ENCODE measurements around the gene ATXN7.

Gene ATXN7

DNA sequence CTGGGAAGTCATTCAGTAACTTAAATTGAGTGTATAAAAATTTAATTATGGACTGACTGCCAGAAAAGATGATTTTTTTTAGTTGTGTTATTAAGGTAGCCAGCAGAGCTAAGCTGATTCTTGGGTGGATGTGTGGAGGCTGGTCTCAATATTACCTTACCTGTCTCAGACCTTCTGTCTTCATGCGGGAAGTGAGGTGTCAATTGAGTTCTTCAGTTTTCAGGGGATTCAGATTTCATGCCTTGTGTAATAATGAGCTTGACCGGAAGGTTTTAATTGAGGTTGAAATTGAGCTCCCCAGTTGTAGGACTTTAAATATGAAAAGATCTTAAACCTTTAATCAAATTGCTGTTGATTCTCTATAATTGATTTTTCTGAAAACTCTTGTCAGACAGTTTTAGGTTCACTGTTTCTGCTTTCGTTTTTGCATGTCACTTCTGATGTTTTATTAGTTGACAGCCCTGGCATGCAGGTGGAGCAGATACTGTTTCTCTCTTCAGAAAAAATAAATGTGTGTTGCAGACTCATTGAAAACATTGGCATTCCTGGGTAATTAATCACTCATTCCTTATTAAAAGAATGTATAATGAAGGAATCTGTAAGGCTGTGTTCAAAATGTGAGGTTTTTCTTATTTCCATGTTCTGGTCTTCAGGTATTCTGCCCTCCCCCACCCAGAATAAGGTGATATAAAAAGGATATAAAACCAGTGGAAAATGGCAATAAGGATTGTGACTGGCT is 105.1 kb downstream of the ATXN7 start:
- FAIRE-seq, result no peak

DNA sequence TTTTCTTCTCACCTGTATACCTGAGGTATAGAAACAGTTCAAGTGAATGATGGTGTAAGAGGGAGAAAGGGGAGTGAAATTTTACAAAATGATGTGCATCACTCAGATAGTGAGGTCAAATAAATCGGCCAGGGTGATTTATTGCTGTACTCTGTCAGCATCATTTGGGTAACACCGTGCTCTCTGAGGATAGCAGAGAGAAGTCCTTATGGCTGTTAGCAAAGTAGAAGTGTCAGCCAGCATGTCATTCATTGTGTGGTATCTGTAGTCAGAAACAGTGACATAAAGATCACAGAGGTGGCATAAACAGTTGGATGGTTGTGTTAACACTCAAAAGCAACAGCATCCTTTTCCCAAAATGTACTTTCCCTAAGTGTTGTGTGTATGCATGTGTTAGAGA is 106.2 kb downstream of the ATXN7 start:
- FAIRE-seq, result no peak

DNA sequence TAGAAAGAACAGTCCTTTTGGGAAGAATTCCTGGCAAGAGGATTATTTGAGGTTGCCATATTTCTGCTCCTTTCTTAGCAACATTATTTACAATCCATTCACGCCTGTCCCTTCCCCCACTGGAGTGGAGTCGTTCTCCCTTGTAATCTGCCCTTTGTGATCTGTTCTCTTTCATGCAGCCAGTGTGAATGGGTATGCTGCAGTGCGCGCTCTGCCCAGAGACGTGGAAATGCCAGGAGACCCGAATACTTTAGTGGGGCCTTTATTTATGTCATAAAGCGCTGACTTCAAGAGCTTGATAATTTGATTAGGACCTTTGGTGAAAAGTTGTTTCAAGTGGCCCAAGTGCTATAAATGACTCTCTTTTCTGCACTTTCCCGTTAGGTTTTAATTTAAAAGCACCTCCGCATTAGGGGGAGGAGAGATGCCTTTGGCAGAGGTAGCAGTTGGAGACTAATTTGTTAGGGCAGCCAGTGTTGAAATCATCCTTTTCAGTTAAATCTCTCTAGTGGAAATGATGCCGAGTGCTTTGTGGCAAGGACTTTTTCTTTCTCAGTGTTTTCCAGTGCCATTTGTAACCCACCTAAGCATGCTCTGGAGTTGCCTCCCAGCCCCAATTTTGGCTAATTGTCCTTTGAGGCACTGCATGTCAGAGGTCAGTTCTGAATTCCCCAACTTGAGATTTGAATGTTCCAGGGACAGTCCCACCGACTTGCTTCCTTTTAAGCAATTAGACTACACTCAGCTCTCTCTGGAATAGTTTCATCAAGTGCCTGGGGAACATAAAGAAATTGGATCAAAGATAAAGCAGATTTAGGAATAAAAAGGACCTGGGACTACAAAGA is 107.2 kb downstream of the ATXN7 start:
- FAIRE-seq, result no peak

DNA sequence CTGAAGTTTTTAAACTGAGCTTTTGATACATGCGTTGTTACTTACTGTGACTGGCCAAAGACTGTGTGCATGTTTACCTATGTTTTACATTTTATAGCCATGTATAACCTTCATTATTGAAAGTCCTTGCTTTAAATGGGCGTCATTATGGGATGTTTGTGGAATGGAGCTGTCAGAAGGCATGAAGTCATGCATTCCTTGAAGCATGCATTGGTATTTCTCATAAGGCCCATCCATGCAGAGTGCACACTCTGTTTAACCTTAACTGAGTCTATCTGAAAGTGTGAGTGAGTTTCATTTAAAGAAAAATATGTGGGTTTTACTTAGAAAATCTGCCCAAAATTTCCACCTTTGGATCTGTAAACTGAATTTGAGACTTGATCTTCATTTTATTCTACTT is 108.5 kb downstream of the ATXN7 start:
- no peak for FAIRE-seq

DNA sequence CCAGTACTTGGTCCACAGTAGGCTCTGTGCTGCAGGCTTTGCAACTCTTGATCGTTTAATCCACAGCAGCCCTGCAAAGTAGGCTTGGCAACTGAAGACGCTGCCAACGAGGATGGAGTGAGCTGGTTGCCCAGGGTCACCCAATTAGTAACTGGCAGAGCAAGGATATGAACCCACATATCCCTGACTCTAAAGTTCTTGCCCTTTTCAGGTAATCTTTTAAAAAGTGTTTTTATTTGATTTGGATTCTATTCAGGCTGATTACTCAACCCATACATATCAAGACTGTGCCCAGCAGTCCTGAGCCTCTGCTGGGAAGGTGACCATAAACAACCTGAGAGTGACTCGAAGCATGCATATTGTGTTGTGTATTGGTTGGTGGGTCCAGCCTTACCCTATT is 109.3 kb downstream of the ATXN7 start:
- FAIRE-seq, result no peak

DNA sequence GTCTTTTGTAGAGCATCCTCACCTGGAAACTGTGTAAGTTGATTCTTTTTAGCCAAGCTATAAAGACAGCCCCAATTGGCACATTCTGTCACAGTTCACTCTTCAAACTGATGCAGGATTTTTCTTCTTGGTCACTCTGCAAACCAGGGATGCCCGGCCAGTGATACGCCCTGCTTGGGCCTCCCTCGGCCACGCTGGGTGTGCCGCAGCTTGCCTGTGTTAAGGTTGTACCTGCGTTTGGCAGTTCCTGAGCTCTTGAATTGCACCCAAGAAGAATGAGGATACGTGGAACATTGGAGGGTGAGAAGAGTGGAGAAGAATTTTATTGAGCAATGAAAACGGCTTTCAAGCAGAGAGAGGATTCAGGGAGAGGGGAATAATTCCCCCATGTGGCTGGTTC is 109.7 kb downstream of the ATXN7 start:
- FAIRE-seq, result no peak

DNA sequence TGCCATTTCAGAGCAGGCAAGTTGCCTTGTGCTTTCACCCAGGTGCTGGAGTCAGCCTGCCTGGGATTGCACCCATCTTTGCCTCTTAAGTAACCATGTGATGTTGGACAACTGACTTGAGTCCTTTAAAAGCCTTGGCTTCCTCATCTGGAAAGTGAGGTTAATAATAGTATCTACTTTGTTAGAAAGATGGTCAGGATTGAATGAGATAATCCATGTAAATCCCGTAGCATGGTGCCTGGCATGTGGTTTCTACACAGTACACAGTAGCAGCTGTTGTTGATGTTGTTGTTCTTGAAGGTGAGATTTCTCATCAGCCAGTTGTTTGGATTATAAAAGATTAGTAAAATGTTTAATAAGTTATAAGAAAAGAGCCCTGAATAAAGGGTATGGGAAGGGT is 110.8 kb downstream of the ATXN7 start:
- FAIRE-seq, result no peak

DNA sequence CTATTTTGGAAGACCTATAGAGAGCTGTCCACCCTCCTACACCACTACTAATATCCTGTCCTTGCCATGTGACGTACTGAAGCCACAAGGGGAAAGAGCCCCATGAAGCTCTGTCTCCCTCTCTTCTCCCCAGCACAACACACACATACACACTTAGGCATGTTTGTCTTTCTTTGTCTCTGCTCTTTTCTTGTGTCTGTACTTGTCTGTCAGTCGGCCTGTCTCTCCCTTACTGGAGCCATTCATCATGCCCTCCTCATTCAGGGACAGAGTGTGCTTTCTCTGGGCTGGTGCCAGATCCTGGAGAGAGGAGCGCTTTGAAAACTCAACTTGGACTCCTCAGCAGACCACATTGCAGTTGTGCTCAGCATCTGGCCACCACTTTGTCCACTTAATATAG is 112.1 kb downstream of the ATXN7 start:
- no peak for FAIRE-seq

DNA sequence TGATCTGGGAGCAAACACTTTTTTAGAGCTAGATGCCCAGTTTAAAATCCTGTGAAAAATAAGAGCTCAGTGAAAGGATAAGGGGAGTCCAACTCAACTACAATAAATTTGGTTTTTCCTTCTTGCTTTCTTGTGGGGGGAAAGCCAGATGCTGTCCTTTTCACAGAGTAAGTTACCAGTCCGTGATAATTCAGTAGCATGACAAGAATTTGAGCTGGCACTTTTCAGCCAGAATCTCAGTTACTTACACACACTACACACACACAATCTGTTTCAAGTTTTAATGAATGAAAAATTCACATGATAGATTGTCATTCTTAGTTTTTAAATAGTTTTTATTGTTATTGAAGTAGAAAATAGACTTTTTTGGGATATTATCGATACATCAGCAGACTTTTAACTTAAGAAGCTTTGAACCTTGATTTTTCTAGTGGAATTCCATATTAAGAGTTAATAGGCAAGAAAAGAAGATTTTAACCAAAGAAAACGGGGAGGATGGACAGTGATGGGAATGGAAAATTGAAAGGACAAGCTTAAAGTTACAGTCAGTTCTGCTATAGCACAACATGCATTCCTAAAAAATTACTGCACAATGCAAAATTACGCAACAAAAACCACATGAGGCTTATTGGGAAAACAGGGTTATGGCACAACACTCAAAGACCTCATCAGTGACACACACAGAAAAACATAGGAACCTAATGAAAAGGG is 112.6 kb downstream of the ATXN7 start:
- no peak for FAIRE-seq

DNA sequence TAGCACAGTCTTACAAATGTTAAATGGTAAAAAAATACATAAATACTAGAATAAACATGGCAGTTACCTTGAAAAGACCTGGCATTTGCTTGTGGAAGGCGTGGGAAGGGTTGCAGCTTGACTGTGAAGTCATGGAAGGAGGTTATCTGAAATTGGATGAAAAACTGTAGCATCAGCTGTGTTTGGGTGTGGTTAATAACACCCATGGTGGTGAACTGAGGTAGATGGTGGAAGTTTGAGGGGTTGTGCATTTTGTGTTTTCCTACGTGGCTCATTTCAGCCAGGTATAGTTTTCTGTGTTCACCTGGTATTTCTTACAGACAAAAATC is 113.2 kb downstream of the ATXN7 start:
- no peak for FAIRE-seq

DNA sequence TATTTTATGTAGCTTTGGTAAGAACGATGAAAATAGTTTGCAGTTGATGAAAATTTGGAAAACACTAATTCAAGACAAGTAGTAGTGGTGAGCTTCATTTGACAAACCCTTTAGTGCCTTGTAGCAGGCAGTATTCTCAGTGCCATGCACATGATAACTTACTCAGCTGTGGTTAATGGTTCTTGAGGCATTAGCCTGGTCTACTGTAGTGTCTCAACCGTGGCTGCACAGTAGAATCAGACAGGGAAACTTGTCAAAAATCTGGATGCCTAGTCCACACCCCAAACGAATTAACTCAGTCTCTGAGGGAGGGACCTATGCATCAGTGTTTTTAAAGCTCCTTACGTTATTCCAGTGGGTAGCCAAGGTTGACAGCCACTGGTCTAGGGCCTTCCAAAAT is 114.2 kb downstream of the ATXN7 start:
- FAIRE-seq, result no peak

DNA sequence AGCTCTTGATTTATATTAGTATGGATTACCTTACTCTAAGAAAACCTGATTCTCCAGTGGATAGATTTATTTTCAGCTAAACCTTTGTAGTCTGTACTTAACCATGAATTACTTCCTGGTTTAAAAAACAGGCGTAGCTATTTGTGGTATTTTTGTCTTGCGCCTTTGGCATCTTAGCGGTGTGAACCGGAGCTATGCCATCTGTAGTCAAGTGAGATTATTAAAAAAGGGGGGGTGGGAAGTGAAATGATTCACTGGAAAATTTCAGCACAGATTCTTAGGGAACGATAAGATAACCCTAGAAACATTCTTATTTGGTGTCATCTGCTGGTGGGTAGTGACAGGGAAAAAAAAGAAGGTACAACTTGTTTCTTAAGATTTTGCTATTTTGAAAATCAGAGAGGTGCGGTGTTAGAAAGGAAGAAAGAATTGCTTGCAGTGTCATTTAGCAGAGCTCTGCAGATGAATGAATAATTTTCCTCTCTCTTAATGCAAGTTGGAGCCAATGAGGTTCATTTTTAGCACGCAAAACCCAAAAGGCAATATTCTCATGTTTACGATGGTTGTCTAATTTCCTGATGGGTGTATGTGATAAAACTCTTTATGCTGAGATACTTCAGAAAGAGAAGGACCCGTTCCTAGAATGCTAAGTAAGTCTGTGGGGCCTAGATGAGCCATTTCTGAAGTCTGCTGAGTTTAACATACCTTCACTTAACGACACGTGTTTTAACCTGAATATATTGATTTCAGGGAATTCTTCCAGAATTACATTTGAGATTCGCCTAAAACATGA is 115.6 kb downstream of the ATXN7 start:
- peak; percentile 76 for FAIRE-seq

DNA sequence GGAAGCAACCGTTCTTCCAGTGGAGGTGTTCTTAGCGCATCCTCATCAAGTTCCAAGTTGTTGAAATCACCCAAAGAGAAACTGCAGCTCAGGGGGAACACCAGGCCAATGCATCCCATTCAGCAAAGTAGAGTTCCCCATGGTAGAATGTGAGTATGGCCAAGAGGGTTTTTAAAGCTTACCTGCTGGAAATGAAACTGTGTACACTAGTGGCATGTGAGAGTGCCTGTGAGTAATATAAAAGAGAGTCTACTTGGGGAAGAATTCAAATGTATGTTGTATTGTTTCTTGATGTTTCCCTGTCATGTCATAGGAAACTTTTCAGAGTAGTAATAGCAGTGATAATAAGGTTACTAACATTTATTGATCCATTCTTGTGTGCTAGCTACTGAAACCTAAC is 116.4 kb downstream of the ATXN7 start:
- FAIRE-seq, result no peak

DNA sequence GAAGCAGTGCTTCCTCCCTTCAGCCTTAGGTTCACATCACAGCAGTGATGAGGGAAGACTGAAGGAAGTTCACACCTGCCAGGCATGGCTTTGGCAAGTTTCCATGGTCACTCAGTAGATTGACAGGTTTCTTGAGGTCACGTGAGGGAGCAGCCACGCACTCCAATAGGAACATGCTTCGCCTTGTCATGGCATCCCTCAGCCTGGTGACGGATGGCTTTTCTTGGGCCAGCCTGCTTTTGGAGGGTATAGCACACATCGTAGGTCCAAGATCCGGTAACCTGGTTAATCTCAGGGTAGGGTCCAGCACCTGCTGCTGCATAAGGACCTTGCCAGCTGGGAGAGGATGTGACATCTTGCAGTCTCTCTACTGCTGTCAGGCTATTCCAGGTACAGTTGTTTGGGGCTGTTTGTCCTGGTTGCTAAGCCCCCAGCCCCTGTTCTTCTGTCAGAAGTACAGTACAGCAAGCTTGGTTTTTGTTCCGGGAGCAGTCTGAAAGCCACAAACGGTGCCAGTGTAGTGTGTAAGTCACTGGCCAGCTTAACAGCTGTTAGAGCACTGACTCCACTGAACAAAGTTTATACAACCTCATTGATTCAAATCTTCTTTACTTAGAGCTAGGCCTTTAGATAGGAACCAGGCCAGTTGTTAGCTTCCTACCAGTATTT is 117.3 kb downstream of the ATXN7 start:
- FAIRE-seq, result no peak

DNA sequence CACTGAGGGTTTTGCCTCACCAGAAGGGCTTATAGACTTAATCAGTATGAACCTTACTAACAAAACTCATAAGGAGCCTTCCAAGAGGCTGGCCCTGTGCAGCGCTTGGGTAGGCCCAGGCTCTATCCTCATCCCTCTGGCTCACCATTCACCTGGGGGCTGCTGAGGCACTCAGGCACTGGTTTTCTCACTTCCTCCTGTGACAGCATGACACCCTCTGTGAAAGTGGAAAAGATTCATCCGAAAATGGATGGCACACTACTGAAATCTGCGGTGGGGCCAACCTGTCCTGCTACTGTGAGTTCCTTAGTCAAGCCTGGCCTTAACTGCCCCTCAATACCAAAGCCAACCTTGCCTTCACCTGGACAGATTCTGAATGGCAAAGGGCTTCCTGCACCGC is 118.3 kb downstream of the ATXN7 start:
- no peak for FAIRE-seq

DNA sequence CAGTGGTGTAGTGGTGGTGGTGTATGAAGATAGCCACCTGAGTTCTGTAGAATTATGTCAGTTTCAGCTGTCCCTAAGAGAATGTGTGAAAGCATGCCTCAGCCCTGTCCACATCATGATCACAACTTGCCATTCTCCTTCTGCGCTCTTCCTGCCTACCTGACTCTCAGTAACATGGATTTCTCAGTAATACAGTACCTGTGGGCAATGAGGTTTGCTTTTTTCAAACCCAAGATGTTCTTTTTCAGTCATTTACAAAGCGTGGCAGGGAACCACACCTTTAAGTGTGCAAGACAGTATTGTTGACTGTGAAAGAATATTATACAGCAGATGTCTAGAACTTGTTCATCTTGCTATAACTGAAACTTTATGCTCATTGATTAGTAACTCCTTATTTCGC is 120.7 kb downstream of the ATXN7 start:
- no peak for FAIRE-seq

DNA sequence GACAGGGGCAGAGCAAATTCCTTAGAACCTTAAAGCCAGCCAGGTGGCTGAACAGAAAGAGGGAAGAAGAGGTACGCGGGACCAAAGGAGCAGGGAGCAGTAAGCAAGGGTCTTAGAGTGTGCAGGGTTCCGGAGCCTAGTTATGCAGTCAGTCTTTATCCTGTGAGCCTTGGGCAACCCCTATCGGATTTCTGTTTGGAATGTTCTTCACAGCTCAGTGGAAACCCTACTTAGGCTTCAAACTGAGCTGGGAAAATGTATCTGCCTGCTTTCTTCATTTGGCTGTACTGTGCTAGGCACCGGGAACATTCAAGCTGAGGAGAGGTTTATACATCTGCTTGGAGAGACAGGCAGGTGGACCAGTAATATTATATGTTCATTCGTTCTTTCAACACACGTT is 122.5 kb downstream of the ATXN7 start:
- FAIRE-seq, result no peak

DNA sequence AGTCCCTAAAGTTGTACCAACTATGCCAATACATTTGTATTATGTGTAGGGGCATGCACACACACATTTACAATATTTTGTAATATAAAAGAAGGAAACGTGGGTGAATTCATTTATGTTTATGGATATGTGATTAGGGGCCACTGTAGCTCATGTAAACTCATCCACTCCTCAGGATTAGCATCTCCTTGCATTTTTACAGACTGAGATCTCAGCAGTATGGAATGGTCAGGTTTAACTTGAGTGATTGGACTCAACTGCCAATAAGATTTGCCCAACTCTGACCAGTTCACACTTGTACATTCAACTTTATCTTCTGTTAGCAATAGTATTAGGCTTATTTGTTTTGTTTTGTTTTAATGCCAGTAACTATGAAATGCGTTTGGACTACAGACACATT is 123.2 kb downstream of the ATXN7 start:
- no peak for FAIRE-seq

DNA sequence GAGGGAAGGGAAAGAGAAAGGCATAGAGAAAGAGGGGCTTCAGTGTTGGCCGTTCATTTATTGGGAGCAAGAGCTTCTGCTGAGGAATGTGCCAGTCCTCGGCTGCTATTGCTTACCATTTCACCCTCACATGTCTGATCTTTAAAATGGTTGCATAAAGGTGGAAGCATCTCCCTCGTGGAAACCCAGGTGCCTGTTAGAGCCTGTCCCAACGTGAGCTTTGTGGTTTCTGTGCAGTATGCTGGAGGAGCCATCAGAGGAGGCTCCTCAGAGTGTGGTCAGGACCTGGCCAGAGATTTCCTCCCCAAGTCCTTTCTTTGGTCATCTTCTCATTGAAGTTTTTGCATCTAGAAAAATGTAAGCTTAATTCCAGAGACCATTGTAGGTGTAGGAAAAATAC is 125.3 kb downstream of the ATXN7 start:
- no peak for FAIRE-seq

DNA sequence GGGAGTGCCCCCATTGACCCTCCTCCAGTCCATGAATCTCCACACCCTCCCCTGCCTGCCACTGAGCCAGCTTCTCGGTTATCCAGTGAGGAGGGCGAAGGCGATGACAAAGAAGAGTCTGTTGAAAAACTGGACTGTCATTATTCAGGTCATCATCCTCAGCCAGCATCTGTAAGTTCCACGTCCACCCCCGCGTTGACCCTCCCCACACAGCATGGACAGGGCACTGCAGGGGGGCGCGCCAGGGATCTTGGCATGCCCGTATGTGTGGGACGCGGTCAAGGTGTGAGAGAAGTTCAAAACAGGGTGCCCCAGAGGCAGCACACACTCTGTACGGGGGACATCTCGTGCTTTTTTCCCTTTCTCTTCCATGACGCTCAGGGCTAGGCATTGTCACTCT is 126.5 kb downstream of the ATXN7 start:
- no peak for FAIRE-seq

DNA sequence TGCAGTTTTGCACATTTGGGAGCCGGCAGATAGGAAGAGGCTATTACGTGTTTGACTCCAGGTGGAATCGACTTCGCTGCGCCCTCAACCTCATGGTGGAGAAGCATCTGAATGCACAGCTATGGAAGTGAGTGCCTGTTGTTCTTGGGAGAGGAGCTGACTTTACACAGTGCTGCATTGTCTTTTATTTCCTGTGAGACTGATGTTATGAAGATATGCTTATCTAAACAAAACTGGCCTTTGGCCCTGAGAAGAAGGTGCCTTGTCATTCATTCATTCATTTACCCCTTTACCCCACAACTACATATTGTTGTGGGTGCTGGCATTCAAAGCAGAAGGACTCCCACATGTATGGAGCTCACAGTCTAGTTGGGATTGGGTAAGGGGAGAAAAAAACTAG is 127.1 kb downstream of the ATXN7 start:
- FAIRE-seq, result no peak

DNA sequence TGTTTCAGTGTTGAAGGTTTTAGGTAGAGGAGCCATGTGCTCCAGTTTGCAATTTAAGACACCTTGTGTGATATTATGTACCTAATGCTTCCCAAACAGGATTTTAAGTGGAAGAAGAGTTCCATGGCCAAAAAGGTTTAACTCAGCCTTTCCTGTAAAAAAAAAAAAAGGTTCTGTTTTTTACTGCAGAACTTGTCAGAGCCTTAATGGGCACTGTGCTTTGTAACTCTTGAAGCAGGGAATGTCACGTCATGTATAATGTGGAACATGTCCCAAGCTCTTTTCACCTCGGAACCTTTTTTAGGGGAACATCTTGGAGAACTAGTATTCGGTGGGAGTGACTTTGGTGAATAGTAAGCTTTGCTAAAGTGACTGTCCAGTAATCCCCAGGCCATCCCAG is 128.0 kb downstream of the ATXN7 start:
- no peak for FAIRE-seq

All from islet of Langerhans (tissue), 1 donor.